K562 (cell line): ENCODE measurements around the gene METTL2B.
"Not testable (repeated sequence)": the region's sequence is repeated elsewhere in the genome, so short reads cannot be mapped to it uniquely, and the experiment has no call there.

Experiments
- C11orf30 ChIP-seq: fragments of 450-650 bp; IDR thresholded peaks from 2 replicates; pipeline ENCODE4 v1.6.1; 2016; ENCODE audit warnings: low read depth, mild to moderate bottlenecking
- CTCF ChIP-seq, 3 experiments: IDR thresholded peaks in 2 of 3; conservative IDR thresholded peaks in 1 of 3; 2 replicates each; pipeline ENCODE4 v1.5.1; 2011 to 2012; ENCODE audit warnings: low read length in 3 of 3, mild to moderate bottlenecking in 3 of 3, control low read depth in 2 of 3, improper control_type of control experiment in 1 of 3, inconsistent platforms in 1 of 3, low read depth in 1 of 3, mixed read lengths in 1 of 3, moderate library complexity in 1 of 3; ENCODE audit not compliant: insufficient read depth in 2 of 3
- ERF ChIP-seq: fragments of 450-650 bp; formaldehyde crosslinking; IDR thresholded peaks from 2 replicates; pipeline ENCODE4 v1.4.0; 2020; ENCODE audit warnings: mild to moderate bottlenecking, mixed read lengths
- HNRNPK ChIP-seq: fragments of 200-400 bp; formaldehyde crosslinking; IDR thresholded peaks from one replicate; pipeline ENCODE4 v1.6.1; 2018; ENCODE audit warnings: mild to moderate bottlenecking, low read depth, low read length; ENCODE audit not compliant: poor library complexity, severe bottlenecking
- MCM7 ChIP-seq, 2 experiments: fragments of 450-650 bp; IDR thresholded peaks; 2 replicates each; pipeline ENCODE4 v1.6.1; 2016 to 2018
- SIN3A ChIP-seq, 2 experiments: fragments of 150-350 bp in 1 of 2; IDR thresholded peaks; 2 replicates each; pipeline ENCODE4 v1.6.1; 2011 to 2016; ENCODE audit warnings: borderline replicate concordance in 2 of 2, low read depth in 2 of 2, low read length in 2 of 2, mild to moderate bottlenecking in 2 of 2, moderate library complexity in 2 of 2; ENCODE audit not compliant: control insufficient read depth in 1 of 2
- TOE1 ChIP-seq, 2 experiments: fragments of 450-650 bp in 1 of 2; sonication (generic) in 1 of 2; formaldehyde crosslinking in 1 of 2; IDR thresholded peaks; 2 replicates each; pipeline versions ENCODE4 v1.7.1 to v1.8.0; 2016 to 2022; ENCODE audit warnings: borderline replicate concordance in 2 of 2, mild to moderate bottlenecking in 2 of 2, antibody characterized with exemption in 1 of 2, inconsistent platforms in 1 of 2, low read depth in 1 of 2, missing genetic modification reagents in 1 of 2, moderate library complexity in 1 of 2
- YY1 ChIP-seq, 3 experiments: IDR thresholded peaks; 2 replicates each; pipeline ENCODE4 v1.6.1; 2011; ENCODE audit warnings: low read length in 2 of 3, mild to moderate bottlenecking in 2 of 3, moderate library complexity in 2 of 3, borderline replicate concordance in 1 of 3, control low read depth in 1 of 3, low read depth in 1 of 3; ENCODE audit not compliant: insufficient read depth in 3 of 3, insufficient replicate concordance in 2 of 3, control insufficient read depth in 1 of 3, insufficient read length in 1 of 3; ENCODE audit errors: extremely low read depth in 1 of 3
- ZNF76 ChIP-seq: fragments of 250-450 bp; sonication (Bioruptor Pico); IDR thresholded peaks from 2 replicates; pipeline ENCODE4 v1.4.0; 2020; ENCODE audit warnings: mild to moderate bottlenecking, moderate library complexity, borderline replicate concordance

GRCh38 chr7:128554394-128554793, 77.8 kb downstream of the METTL2B start:
- not testable (repeated sequence) for TF ChIP-seq MCM7 (IDR thresholded peaks at IDR 0.05); HNRNPK; YY1 (IDR thresholded peaks at IDR 0.05; ENCODE audit: borderline replicate concordance in 1 of 3, control insufficient read depth in 1 of 3, extremely low read depth in 1 of 3, insufficient read depth in 3 of 3, insufficient read length in 1 of 3, insufficient replicate concordance in 2 of 3, low read depth in 1 of 3, low read length in 2 of 3); ZNF76 (CRISPR knock-in tag); TOE1 (IDR thresholded peaks at IDR 0.05; ENCODE audit: borderline replicate concordance); TOE1 (CRISPR knock-in tag; IDR thresholded peaks at IDR 0.05; ENCODE audit: borderline replicate concordance, low read depth); ERF (CRISPR knock-in tag); C11orf30; SIN3A (IDR thresholded peaks at IDR 0.05; ENCODE audit: borderline replicate concordance in 2 of 2, control insufficient read depth in 1 of 2, low read depth in 2 of 2, low read length in 2 of 2); CTCF (IDR thresholded peaks at IDR 0.05 in 2 of 3, conservative IDR thresholded peaks at IDR 0.05 in 1 of 3; ENCODE audit: insufficient read depth in 2 of 3, low read depth in 1 of 3, low read length in 3 of 3)
